Uterus (tissue), 2 donors: ENCODE measurements around the gene BCCIP.

Experiments
- POLR2A ChIP-seq, 2 donors: fragments of 450-650 bp; IDR thresholded peaks; one replicate each; pipeline ENCODE4 v1.6.1; 2016; ENCODE audit warnings: antibody characterized with exemption in 2 of 2, mild to moderate bottlenecking in 1 of 2, moderate library complexity in 1 of 2
- TF ChIP-seq, protein P1 (sequence below), 4 experiments: fragments of 200-600 bp in 2 of 4; fragments of 450-650 bp in 2 of 4; sonication (generic) in 2 of 4; IDR thresholded peaks; one replicate each; pipeline ENCODE4 v1.5.1; 2016 to 2019; ENCODE audit warnings: antibody characterized with exemption in 4 of 4, mild to moderate bottlenecking in 2 of 4, moderate library complexity in 1 of 4

DNA sequence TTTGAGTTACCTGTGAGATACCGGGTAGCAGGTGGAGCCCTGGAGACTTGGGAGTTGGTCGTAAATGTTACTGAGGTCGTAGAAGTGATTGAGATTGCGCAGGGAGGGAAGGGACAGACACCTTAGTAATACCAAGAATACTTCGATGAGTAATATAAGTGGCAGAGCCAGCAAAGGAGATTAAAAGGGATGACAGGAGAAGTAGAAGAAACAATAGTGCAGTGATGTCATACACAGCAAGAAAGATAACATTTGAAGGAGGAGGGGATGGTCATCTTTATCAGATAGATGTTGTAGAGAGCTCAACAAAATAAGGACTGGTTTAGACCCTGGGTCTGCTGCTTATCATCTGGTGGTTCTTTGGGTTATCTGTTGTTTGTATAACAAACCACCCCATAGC is 5.0 kb downstream of the BCCIP start:
- TF ChIP-seq, protein P1, sequence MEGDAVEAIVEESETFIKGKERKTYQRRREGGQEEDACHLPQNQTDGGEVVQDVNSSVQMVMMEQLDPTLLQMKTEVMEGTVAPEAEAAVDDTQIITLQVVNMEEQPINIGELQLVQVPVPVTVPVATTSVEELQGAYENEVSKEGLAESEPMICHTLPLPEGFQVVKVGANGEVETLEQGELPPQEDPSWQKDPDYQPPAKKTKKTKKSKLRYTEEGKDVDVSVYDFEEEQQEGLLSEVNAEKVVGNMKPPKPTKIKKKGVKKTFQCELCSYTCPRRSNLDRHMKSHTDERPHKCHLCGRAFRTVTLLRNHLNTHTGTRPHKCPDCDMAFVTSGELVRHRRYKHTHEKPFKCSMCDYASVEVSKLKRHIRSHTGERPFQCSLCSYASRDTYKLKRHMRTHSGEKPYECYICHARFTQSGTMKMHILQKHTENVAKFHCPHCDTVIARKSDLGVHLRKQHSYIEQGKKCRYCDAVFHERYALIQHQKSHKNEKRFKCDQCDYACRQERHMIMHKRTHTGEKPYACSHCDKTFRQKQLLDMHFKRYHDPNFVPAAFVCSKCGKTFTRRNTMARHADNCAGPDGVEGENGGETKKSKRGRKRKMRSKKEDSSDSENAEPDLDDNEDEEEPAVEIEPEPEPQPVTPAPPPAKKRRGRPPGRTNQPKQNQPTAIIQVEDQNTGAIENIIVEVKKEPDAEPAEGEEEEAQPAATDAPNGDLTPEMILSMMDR (IDR thresholded peaks at IDR 0.05), result no peak
- no peak for TF ChIP-seq POLR2A (IDR thresholded peaks at IDR 0.05)
